ENCODE measurements around the gene LIMA1. TPM values are rescaled to one million over a fixed set of nuclear protein-coding genes. Genes with fewer than 3 reads are reported as not detected.

LIMA1 gene
- total and polyA plus RNA-seq, 9 of the 15 experiments (the other 6 are each of a cell fraction or from before 2014, with no cell fraction given) = 20.2 to 37.8 (median 27.3) TPM

DNA sequence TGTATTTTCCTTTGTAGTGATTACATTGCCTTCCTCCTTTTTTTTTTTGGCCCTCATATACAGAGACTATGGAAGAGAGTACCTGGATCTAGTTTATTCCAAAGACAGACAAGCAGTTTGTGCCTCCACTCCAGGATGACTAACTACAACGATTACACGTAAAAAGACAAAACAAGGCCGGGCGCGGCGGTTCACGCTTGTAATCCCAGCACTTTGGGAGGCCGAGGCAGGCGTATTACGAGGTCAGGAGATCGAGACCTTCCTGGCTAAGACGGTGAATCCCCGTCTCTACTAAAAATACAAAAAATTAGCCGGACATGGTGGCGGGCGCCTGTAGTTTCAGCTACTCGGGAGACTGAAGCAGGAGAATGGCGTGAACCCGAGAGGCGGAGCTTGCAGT is 118.4 kb downstream of the LIMA1 start:
- 88% methylated on average over 16 of the region's 20 CpGs for WGBS (ENCODE audit: insufficient coverage, low coverage, missing lambda C conversion rate)
- in situ Hi-C loops (cut with MboI) = loop anchor here (5.0 kb wide), 1 partner anchor 198 kb away; no protein-coding TSS in a partner anchor
- Histone ChIP-seq H3K9ac (ENCODE audit: insufficient read depth in 1 of 2, low read depth in 2 of 2, low read length in 2 of 2) (no peak overlapping the region; a peak in 1 of 4 replicates), H3K4me2 (ENCODE audit: insufficient read depth, low read length) (no peak overlapping the region), H3K4me1 (replicated peaks in 1 of 2; ENCODE audit: control insufficient read depth in 2 of 2, insufficient read depth in 2 of 2, low read length in 2 of 2) (peaks cover 5 to 28% of the 10 kb centered on the region in 2 experiments; a peak in 4 of 5 replicates), H4K20me1 (replicated peaks; ENCODE audit: control insufficient read depth, insufficient read depth, low read length) (no peaks in the 10 kb centered on the region), H3K79me2 (ENCODE audit: control insufficient read depth, insufficient read depth, low read length) (peaks cover 32% of the 10 kb centered on the region), H3K9me3 (replicated peaks; ENCODE audit: control insufficient read depth, insufficient read depth, low read depth, low read length) (no peaks in the 10 kb centered on the region), H3K9me1 (ENCODE audit: control insufficient read depth, insufficient read depth, low read length) (no peaks in the 10 kb centered on the region), H3K4me3 (no peak overlapping the region), H2AFZ (ENCODE audit: low read depth, low read length) (no peak overlapping the region), H3K27me3 (ENCODE audit: control insufficient read depth in 2 of 2, insufficient read depth in 2 of 2, low read length in 2 of 2) (no peaks in the 10 kb centered on the region), H3K36me3 (ENCODE audit: control insufficient read depth, insufficient read depth, low read length) (peaks cover 6% of the 10 kb centered on the region; the same call in 1 of the 3 replicates), H3K27ac (ENCODE audit: extremely low read depth, low read depth, low read length) (no peak overlapping the region)
- BruUV-seq (replicated peaks) = no TSS peak
- ChIA-PET POLR2A (no interaction called here), CTCF (ENCODE audit: low intra/inter-chr PET ratio) (no interaction called here)
- no peak for FAIRE-seq
- no peak for ATAC-seq
- no peak for DNase-seq (ENCODE audit: extremely low read depth in 1 of 4, low spot score in 3 of 4)
- intact Hi-C loops (cut with micrococcal nuclease) = no loop called here
- no peak for TF ChIP-seq U2AF1 (optimal IDR thresholded peaks at IDR 0.05; ENCODE audit: low read depth, low read length)
- TF ChIP-seq, protein P1, sequence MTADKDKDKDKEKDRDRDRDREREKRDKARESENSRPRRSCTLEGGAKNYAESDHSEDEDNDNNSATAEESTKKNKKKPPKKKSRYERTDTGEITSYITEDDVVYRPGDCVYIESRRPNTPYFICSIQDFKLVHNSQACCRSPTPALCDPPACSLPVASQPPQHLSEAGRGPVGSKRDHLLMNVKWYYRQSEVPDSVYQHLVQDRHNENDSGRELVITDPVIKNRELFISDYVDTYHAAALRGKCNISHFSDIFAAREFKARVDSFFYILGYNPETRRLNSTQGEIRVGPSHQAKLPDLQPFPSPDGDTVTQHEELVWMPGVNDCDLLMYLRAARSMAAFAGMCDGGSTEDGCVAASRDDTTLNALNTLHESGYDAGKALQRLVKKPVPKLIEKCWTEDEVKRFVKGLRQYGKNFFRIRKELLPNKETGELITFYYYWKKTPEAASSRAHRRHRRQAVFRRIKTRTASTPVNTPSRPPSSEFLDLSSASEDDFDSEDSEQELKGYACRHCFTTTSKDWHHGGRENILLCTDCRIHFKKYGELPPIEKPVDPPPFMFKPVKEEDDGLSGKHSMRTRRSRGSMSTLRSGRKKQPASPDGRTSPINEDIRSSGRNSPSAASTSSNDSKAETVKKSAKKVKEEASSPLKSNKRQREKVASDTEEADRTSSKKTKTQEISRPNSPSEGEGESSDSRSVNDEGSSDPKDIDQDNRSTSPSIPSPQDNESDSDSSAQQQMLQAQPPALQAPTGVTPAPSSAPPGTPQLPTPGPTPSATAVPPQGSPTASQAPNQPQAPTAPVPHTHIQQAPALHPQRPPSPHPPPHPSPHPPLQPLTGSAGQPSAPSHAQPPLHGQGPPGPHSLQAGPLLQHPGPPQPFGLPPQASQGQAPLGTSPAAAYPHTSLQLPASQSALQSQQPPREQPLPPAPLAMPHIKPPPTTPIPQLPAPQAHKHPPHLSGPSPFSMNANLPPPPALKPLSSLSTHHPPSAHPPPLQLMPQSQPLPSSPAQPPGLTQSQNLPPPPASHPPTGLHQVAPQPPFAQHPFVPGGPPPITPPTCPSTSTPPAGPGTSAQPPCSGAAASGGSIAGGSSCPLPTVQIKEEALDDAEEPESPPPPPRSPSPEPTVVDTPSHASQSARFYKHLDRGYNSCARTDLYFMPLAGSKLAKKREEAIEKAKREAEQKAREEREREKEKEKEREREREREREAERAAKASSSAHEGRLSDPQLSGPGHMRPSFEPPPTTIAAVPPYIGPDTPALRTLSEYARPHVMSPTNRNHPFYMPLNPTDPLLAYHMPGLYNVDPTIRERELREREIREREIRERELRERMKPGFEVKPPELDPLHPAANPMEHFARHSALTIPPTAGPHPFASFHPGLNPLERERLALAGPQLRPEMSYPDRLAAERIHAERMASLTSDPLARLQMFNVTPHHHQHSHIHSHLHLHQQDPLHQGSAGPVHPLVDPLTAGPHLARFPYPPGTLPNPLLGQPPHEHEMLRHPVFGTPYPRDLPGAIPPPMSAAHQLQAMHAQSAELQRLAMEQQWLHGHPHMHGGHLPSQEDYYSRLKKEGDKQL (CRISPR knock-in tag; IDR thresholded peaks at IDR 0.05; ENCODE audit: borderline replicate concordance) = no peak
- no peak for TF ChIP-seq IRF1 (CRISPR knock-in tag; IDR thresholded peaks at IDR 0.05; ENCODE audit: borderline replicate concordance)
- TF ChIP-seq, protein P2, sequence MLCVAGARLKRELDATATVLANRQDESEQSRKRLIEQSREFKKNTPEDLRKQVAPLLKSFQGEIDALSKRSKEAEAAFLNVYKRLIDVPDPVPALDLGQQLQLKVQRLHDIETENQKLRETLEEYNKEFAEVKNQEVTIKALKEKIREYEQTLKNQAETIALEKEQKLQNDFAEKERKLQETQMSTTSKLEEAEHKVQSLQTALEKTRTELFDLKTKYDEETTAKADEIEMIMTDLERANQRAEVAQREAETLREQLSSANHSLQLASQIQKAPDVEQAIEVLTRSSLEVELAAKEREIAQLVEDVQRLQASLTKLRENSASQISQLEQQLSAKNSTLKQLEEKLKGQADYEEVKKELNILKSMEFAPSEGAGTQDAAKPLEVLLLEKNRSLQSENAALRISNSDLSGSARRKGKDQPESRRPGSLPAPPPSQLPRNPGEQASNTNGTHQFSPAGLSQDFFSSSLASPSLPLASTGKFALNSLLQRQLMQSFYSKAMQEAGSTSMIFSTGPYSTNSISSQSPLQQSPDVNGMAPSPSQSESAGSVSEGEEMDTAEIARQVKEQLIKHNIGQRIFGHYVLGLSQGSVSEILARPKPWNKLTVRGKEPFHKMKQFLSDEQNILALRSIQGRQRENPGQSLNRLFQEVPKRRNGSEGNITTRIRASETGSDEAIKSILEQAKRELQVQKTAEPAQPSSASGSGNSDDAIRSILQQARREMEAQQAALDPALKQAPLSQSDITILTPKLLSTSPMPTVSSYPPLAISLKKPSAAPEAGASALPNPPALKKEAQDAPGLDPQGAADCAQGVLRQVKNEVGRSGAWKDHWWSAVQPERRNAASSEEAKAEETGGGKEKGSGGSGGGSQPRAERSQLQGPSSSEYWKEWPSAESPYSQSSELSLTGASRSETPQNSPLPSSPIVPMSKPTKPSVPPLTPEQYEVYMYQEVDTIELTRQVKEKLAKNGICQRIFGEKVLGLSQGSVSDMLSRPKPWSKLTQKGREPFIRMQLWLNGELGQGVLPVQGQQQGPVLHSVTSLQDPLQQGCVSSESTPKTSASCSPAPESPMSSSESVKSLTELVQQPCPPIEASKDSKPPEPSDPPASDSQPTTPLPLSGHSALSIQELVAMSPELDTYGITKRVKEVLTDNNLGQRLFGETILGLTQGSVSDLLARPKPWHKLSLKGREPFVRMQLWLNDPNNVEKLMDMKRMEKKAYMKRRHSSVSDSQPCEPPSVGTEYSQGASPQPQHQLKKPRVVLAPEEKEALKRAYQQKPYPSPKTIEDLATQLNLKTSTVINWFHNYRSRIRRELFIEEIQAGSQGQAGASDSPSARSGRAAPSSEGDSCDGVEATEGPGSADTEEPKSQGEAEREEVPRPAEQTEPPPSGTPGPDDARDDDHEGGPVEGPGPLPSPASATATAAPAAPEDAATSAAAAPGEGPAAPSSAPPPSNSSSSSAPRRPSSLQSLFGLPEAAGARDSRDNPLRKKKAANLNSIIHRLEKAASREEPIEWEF (CRISPR knock-in tag; IDR thresholded peaks at IDR 0.05) = no peak
- TF ChIP-seq ZNF175 (CRISPR knock-in tag; IDR thresholded peaks at IDR 0.05; ENCODE audit: low read depth) = no peak
- no peak for TF ChIP-seq TAF1 (IDR thresholded peaks at IDR 0.05; ENCODE audit: control insufficient read depth, extremely low read depth, insufficient read depth, low read length, severe bottlenecking)
